ENCODE data around the gene GAS1. TPM values are rescaled to one million over a fixed set of nuclear protein-coding genes. Genes with fewer than 3 reads are reported as not detected.

GAS1 gene
- total RNA-seq, 1 experiment from 2014 or later, result 0.07 TPM

DNA sequence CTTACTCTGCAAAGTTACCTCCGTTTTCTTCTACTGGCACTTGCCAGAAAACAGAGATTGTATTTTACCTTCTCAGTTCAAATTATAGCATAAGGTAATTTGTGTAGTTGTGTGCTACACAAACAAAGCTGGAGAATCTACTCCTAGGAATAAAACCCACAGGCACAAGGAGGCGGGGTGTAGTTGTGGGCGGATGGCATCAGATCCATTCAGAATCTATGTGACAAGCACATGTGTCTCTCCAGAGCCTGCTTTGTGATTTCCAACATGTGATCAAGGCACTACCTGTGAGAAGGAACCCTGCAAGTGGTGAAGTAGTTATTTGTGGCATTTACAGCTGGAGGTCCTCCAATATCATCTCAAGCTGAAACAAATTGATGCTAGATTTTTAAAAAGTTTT lies 39.0 kb downstream of the GAS1 start:
- no peaks in the 10 kb centered on the region for H3K36me3 ChIP-seq (ENCODE audit: control insufficient read depth in 1 of 2, insufficient read depth in 2 of 2, low read length in 2 of 2)
- ChIA-PET CTCF (no interaction called here), POLR2A (no interaction called here), RAD21 (ENCODE audit: low non-redundant PET in 1 of 2, low total read pairs in 2 of 2, uncharacterized antibody in 2 of 2, unreplicated experiment in 2 of 2) (no interaction called here)
- no TSS peak for BruUV-seq (replicated peaks)
- no peak overlapping the region for H3K27ac ChIP-seq (ENCODE audit: low read depth, low read length)
- H3K9ac ChIP-seq (ENCODE audit: low read length), result no peak overlapping the region
- H3K9me3 ChIP-seq (ENCODE audit: control insufficient read depth in 1 of 2, insufficient read depth in 1 of 2, low read depth in 1 of 2, low read length in 2 of 2), result no peaks in the 10 kb centered on the region
- H3K9me2 ChIP-seq (ENCODE audit: insufficient read depth), result no peaks in the 10 kb centered on the region
- TF ChIP-seq YY1 (IDR thresholded peaks at IDR 0.05; ENCODE audit: extremely low read depth, insufficient replicate concordance, low read depth, low read length), result no peak
- no peak for TF ChIP-seq EGR1 (IDR thresholded peaks at IDR 0.05; ENCODE audit: low read depth)
- no peak for TF ChIP-seq CEBPB (IDR thresholded peaks at IDR 0.05; ENCODE audit: low read depth)
- no peak for TF ChIP-seq SIN3A (IDR thresholded peaks at IDR 0.05; ENCODE audit: low read depth)
- TF ChIP-seq POLR2AphosphoS5 (IDR thresholded peaks at IDR 0.05; ENCODE audit: low read depth, low read length), result no peak
- TF ChIP-seq SP1 (IDR thresholded peaks at IDR 0.05; ENCODE audit: low read depth), result no peak
- TF ChIP-seq TCF7L2 (IDR thresholded peaks at IDR 0.05; ENCODE audit: borderline replicate concordance, extremely low read depth, insufficient read depth, insufficient read length), result no peak
- no peak for TF ChIP-seq ZNF274 (IDR thresholded peaks at IDR 0.05; ENCODE audit: low read depth, low read length)
- TF ChIP-seq CBX3 (IDR thresholded peaks at IDR 0.05; ENCODE audit: low read depth), result no peak
- TF ChIP-seq, protein P1, sequence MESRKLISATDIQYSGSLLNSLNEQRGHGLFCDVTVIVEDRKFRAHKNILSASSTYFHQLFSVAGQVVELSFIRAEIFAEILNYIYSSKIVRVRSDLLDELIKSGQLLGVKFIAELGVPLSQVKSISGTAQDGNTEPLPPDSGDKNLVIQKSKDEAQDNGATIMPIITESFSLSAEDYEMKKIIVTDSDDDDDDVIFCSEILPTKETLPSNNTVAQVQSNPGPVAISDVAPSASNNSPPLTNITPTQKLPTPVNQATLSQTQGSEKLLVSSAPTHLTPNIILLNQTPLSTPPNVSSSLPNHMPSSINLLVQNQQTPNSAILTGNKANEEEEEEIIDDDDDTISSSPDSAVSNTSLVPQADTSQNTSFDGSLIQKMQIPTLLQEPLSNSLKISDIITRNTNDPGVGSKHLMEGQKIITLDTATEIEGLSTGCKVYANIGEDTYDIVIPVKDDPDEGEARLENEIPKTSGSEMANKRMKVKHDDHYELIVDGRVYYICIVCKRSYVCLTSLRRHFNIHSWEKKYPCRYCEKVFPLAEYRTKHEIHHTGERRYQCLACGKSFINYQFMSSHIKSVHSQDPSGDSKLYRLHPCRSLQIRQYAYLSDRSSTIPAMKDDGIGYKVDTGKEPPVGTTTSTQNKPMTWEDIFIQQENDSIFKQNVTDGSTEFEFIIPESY (IDR thresholded peaks at IDR 0.05; ENCODE audit: extremely low read depth, insufficient replicate concordance, low read length), result no peak
- TF ChIP-seq POLR2A (IDR thresholded peaks at IDR 0.05; ENCODE audit: borderline replicate concordance, extremely low read depth, insufficient read depth, insufficient read length), result no peak
- TF ChIP-seq, protein P2, sequence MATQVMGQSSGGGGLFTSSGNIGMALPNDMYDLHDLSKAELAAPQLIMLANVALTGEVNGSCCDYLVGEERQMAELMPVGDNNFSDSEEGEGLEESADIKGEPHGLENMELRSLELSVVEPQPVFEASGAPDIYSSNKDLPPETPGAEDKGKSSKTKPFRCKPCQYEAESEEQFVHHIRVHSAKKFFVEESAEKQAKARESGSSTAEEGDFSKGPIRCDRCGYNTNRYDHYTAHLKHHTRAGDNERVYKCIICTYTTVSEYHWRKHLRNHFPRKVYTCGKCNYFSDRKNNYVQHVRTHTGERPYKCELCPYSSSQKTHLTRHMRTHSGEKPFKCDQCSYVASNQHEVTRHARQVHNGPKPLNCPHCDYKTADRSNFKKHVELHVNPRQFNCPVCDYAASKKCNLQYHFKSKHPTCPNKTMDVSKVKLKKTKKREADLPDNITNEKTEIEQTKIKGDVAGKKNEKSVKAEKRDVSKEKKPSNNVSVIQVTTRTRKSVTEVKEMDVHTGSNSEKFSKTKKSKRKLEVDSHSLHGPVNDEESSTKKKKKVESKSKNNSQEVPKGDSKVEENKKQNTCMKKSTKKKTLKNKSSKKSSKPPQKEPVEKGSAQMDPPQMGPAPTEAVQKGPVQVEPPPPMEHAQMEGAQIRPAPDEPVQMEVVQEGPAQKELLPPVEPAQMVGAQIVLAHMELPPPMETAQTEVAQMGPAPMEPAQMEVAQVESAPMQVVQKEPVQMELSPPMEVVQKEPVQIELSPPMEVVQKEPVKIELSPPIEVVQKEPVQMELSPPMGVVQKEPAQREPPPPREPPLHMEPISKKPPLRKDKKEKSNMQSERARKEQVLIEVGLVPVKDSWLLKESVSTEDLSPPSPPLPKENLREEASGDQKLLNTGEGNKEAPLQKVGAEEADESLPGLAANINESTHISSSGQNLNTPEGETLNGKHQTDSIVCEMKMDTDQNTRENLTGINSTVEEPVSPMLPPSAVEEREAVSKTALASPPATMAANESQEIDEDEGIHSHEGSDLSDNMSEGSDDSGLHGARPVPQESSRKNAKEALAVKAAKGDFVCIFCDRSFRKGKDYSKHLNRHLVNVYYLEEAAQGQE (IDR thresholded peaks at IDR 0.05; ENCODE audit: low read depth), result no peak
- TF ChIP-seq EZH2 (IDR thresholded peaks at IDR 0.05), result no peak
- TF ChIP-seq FOSL1 (IDR thresholded peaks at IDR 0.05; ENCODE audit: low read depth), result no peak
- no peak for TF ChIP-seq RAD21 (IDR thresholded peaks at IDR 0.05; ENCODE audit: low read depth)
- TF ChIP-seq ZFX (IDR thresholded peaks at IDR 0.05), result no peak
- no peak for TF ChIP-seq EZH2phosphoT487 (IDR thresholded peaks at IDR 0.05; ENCODE audit: borderline replicate concordance)
- TF ChIP-seq, protein P3, sequence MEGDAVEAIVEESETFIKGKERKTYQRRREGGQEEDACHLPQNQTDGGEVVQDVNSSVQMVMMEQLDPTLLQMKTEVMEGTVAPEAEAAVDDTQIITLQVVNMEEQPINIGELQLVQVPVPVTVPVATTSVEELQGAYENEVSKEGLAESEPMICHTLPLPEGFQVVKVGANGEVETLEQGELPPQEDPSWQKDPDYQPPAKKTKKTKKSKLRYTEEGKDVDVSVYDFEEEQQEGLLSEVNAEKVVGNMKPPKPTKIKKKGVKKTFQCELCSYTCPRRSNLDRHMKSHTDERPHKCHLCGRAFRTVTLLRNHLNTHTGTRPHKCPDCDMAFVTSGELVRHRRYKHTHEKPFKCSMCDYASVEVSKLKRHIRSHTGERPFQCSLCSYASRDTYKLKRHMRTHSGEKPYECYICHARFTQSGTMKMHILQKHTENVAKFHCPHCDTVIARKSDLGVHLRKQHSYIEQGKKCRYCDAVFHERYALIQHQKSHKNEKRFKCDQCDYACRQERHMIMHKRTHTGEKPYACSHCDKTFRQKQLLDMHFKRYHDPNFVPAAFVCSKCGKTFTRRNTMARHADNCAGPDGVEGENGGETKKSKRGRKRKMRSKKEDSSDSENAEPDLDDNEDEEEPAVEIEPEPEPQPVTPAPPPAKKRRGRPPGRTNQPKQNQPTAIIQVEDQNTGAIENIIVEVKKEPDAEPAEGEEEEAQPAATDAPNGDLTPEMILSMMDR (IDR thresholded peaks at IDR 0.05 in 2 of 3, conservative IDR thresholded peaks at IDR 0.05 in 1 of 3; ENCODE audit: borderline replicate concordance in 1 of 3, insufficient read depth in 1 of 3, low read depth in 2 of 3, low read length in 2 of 3), result no peak
- H3K4me3 ChIP-seq (replicated peaks in 1 of 2; ENCODE audit: low read depth in 1 of 2, low read length in 2 of 2), result no peak overlapping the region
- H4K20me1 ChIP-seq (ENCODE audit: insufficient read depth), result no peaks in the 10 kb centered on the region
- ATAC-seq, result no peak
- no peaks in the 10 kb centered on the region for H3K79me2 ChIP-seq (ENCODE audit: insufficient read depth, low read length)
- no peaks in the 10 kb centered on the region for H3K4me1 ChIP-seq (ENCODE audit: control insufficient read depth in 1 of 2, insufficient read depth in 2 of 2, low read length in 2 of 2)
- intact Hi-C loops (cut with micrococcal nuclease), result no loop called here
- peaks cover 49% of the 10 kb centered on the region for H3K27me3 ChIP-seq (ENCODE audit: insufficient read depth, low read length)
- no peak overlapping the region for H3K4me2 ChIP-seq (ENCODE audit: low read length)
- DNase-seq (ENCODE audit: low read depth, low spot score), result no peak
- H2AFZ ChIP-seq (ENCODE audit: low read depth, low read length, poor library complexity, severe bottlenecking), result no peak overlapping the region

Data from HCT116 (cell line).